ENCODE data around the gene FGF13.

FGF13 gene

DNA sequence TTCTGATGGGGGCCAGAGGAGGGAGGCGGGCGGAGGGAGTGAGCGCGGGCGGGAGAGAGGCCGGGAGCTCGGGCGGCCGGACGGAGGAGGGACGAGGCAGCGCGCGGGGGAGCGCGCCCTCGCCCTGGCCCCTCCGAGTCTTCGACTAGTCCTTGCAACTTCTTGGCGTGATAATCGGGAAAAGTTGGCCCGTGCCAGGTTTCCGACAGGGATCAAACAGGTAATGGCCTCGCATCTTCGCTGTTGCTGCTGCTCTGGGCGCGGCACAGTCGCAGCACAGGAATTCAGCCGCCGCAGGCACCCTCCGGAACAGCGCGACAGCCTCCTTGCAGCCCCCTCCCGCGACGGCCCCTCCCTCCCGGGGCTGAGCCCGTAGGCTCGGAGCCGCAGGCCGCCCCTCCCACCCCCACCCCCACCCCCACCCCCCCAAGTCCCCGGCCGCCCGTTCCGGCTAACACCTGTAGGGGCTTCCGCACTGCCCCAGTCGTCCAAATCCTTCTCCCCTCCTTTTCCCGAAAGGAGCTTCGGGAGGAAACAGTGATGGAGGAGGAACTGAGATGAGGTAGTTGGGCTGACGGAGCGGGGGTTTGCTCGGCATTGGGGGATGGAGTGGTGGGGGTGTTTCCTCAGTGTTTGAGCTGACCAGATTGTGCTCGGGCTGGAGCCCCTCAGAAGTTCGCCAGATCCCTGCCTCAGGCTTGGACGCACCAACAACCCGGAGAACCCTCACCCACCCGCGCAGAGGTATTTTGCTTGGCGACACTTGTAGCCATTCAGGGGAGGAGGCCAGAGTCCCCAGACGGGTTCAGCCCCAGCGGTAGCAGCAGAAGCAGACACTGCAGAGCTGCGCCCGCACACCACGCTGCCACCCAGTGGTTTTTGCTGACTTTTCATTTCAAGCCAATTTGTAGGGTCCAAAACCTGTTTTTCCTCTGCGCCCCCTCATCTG lies at the start of gene FGF13:
FGF13 (minus strand) TSS at position 319 of the 949 bp plus-strand sequence. CDS start 714 bp downstream, outside the sequence.
- DNase-seq, result no peak

DNA sequence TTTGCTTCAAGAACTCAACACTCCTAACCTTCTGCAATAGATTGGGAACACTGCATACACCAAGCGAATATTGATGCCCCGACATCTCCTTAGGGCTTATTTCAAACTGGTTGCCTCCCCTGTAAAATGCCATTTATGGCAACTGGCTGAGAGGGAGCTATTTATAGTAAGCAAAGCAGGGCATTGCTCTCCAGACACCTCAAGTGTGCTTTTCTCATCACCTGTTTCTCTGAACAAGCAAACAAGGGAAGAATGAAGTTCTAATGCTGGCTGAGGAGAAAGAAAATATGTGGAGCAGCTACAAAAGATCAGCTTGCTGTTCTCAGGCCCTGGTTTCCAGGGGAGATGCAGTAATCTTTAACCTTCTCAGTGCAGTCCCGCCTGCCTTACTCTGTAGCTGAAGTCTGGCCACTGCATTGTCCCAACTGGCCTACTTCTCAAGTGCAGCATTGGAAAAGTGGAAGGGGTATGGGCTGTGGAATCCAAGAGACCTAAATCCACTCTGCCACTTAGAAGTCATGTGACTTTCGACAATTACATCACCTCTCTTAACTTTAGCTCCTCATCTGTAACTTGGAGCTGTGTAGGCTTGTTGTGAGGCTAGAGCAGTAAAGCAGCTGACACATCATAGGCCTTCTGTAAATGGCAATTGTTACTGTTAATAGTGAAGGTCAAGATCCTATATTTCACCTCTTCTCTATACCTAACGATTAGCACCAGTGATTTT lies 47.9 kb upstream of the FGF13 start:
- DNase-seq, result no peak

DNA sequence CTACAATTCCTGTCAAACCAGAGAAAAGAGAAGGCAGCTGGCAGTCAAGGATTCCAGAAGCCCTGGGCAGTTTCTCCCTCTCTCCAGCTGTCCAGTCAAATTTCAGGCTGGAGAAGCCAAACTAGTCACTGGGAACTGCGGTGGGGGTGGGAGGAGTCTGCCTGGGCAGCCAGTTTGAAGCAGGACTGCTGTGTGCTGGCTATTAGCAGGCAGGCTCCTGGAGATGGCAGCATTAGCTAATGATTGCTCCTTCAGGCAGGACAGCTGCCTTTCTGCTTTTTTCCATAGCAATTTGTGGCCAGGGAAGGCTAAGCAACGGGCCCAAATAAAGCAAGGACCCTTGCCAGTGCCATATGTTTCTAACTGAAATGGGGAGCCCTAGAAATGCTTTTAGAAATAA lies 44.7 kb upstream of the FGF13 start:
- no peak for DNase-seq

- no peak for DNase-seq
Measured at GRCh38 chrX:138754861-138755260, 43.3 kb upstream of the FGF13 start.

DNA sequence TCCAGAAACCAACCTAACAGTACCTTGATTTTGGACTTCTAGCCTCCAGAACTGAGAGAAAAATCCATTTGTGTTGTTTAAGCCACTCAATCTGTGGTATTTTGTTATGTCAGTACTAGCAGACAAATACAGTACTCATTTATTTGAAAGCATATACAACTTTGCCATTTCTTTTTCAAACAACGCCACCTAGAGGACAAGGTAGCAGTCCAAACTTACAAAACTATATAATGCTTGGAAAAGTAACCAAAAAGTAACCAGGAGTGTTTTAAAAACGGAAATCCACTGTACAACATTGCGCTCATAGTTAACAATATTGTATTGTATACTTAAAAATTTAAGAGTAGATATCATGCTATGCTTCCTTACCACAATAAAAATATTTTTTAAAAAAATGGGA lies 37.0 kb upstream of the FGF13 start:
- no peak for DNase-seq

- DNase-seq, result no peak
Measured at GRCh38 chrX:138745196-138745595, 33.7 kb upstream of the FGF13 start.

DNA sequence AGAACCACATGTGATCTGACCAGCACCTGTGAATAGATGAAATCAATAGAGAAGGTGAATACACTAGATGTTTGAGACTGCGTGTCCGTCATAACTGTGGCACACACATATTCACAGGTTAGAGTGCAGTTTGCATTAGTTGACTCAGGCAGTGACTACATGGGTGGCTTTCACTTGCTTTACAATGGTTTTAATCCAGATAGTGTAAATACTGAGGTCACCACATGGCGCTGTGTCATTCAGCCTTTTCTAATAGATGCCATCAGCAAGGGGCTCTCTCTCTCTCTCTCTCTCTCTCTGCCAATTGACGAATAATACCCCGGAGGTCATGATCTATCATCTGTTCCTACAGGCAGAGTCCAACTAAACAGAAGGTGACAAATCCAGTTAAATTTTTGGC lies 30.7 kb upstream of the FGF13 start:
- no peak for DNase-seq

GRCh38 chrX:138740341-138740740 lies 28.8 kb upstream of the FGF13 start:
- DNase-seq, result no peak

GRCh38 chrX:138723301-138723700 lies 11.8 kb upstream of the FGF13 start:
- DNase-seq, result no peak

- no peak for DNase-seq
Measured at GRCh38 chrX:138719396-138719795, 7.9 kb upstream of the FGF13 start.

DNA sequence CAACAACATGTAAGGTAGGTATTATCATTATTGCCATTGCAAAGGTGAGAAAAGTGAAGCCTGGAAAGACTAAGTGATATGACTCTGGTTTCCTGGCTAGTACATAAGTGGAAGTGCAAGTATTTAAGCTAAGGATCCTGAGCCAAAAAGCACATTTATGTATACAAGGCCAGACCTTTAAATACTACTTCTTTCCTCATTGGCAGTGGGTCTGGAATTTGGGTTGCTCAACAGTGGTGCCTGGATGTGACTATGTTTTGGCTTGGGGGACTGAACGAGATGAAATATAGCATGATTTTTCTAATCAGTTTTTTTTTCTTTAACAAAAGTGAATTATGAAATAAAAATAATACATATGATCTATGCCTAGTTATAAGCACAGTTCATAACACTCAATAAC lies 7.4 kb upstream of the FGF13 start:
- no peak for DNase-seq

- DNase-seq, result no peak
Measured at GRCh38 chrX:138710866-138711341, 613 bp downstream of the FGF13 start.

DNA sequence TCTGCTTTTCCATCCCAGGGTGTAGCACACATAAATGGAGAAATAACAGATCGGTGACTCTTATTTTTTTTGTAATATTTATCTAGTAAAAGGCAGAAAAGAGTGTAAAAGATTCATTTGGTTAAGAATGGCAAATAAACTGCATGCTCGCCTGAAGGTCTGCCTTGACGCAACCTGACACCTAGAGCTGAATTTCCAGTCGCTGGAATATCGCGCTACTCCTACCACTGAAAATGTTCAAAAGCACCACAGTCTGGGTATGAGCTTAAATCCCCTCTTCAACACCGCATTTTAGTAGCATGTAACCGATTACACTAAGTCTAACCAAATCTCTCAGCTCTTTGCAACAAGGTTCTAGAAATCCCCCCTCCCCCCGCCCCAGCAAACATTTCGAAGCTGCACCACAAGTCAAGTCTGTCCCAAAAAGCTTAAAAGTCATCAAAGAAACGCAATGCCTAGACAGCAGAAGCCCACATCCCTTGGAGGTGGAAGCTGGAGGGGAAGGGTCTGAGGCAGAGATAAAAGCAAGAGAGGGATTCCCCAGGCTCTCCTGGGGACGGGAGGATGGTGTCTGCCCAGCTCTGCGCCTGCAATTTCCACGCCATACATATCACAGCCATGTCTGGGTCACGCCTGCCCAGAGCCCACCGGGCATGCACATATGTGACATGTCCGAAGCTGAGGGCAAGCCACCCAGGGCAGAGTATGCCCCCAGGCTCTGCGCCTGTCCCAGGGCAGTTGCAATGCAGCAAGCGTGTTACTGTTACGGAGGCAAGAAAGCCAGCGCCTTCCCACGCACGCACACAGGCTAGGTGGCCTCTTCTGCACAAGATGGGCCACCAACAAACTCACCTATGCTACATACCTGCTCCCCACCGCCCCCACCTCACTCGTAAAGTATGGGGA lies 1.4 kb downstream of the FGF13 start:
- DNase-seq, result no peak

GRCh38 chrX:138708268-138708667 lies 3.2 kb downstream of the FGF13 start:
- DNase-seq, result no peak

GRCh38 chrX:138704596-138704995 lies 6.9 kb downstream of the FGF13 start:
- no peak for DNase-seq

DNA sequence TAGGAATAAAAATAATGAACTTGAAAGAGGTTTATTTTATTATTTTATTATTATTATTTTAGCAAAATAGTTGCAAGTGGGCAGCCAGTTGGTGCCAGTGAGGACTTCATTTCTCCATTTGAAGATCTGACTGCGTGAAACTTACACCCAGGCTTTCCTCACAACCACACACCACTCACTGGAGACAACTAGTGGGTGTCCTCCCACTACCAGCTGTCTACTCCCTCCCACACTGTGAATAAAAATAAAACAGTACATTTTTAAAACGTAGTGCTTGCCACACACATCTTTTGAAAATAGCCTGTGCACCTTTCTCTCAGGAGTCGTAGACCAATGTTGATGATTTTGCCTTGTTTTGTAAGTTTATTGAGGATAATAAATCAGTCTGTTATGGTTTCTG lies 7.4 kb downstream of the FGF13 start:
- DNase-seq, result no peak

DNA sequence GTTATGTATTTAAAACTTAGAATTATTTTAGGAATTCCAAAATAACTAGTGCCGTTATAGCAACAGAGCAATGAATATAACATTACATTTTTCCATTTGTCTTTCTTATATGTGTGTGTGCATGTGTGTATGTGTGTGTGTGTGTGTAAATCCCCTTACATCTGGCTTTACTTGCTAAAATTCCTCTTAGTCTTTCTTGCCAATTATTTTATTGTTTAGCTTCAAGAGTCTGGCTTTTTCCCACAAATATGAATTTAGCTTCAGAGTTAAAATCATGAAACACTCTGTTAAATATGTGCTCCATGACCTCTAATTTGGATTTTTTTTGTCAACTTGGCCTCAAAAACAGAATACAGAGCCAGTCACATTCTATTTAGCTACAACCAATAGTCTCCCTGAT lies 18.9 kb downstream of the FGF13 start:
- no peak for DNase-seq

DNA sequence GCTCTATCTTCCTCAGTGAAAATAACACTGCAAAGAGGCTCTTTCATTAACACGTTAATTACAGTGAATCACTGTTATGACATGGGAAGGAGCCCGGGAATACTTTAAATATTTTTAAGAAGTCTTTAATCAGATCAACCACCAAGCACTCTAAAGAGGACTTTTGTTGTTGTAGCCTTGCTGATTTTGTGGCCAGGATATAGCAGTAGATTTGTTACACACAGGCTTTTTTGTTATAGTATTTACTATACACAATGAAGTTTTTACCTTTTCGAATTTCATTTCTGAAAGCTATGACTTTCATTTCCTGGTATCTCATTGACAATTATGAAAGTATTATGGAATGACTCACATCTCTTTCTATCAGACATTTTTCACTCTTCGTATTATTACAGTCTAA lies 20.3 kb downstream of the FGF13 start:
- DNase-seq, result no peak

DNA sequence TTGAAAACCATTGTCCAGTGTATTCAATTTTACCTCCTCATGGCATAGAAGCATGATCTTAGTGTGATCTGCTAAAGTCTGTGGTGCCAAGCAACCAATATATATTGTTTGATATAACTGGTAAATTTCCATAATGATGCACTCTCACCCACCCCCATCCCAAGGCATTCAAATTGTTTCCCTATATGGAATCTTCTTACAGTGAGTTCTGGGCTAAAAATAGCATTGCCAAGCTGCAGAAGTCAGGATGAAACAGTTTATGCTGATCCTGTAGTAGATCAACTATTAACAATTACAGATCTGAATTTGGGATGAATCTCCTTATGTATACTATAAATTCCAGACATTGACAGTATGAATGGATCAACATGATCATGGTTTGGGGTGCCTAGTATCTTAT lies 20.9 kb downstream of the FGF13 start:
- DNase-seq, result no peak

GRCh38 chrX:138683600-138683999 lies 27.9 kb downstream of the FGF13 start:
- DNase-seq, result no peak

DNA sequence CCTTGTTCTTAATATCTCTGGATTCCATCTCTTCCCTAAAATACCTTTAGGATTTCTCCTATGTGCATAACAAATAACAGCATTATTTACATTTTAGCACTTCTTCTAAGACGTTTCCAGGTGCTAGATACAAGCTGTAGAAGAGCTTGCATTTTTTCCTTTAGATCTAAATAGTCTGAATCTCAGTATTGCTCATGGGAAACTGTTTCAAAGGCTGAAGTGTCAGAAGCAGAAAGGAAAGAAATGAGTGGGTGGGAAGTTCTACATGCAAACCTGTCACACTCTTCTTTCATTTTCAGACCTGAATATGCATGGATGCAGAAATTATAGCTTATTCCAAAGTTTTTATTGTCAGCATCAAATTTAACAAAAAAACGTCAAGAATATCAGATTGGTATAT lies 41.8 kb downstream of the FGF13 start:
- no peak for DNase-seq

DNA sequence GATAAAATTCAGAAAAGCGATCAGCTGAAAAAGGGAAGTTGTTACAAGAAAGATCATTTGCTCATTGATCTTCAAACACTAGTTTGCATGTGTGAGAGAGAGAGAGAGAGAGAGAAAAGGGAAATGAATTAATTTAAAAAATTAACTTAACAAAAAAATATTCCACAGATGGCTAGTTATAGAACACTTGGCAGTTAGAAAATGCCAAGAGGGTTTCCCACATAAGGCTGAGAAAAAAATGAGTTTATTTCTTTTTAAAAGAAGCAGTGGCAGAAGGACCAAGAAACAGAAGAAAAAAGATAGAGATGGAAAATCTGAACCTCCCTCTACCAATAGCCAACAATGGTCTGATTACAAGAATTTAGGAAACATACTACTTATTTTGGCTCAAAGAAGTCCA lies 47.1 kb downstream of the FGF13 start:
- DNase-seq, result no peak

DNA sequence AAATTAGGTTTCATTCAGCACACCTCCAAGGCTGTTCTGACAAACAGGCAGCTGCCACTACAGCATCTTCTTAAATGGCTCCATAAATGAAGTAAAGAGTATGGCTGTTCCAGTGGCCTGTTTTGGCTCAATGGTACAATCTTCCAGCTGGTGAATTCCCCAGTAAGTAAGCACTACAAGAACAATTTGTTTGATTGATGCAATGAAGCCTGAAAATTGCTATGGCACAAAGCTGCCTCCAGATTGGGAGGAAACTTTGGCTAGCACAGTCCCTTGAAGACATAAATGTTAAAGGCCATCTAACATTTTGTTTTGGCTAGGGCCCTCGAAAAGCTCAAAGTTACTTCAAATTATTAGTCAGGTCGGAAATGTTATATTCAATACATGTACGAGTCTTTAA lies 47.5 kb downstream of the FGF13 start:
- no peak for DNase-seq

Measured in 8988T (cell line).